Keratinocyte (primary cell): ENCODE measurements around the gene FAF1.

ENCODE experiments used
- EZH2 ChIP-seq: IDR thresholded peaks from one replicate; pipeline ENCODE4 v1.6.1; 2012; ENCODE audit warnings: inconsistent platforms, mild to moderate bottlenecking, low read length, moderate library complexity
- TF ChIP-seq, protein P1 (sequence below), 3 experiments: IDR thresholded peaks in 1 of 3; conservative IDR thresholded peaks in 1 of 3; optimal IDR thresholded peaks in 1 of 3; 2 replicates in 2 of 3; 3 replicates in 1 of 3; pipeline versions ENCODE3 to v1.5.1; 2011; ENCODE audit warnings: low read length in 3 of 3, mild to moderate bottlenecking in 3 of 3, moderate library complexity in 2 of 3, control low read depth in 1 of 3, inconsistent platforms in 1 of 3; ENCODE audit not compliant: insufficient read depth in 2 of 3; ENCODE audit errors: extremely low read depth in 1 of 3

DNA sequence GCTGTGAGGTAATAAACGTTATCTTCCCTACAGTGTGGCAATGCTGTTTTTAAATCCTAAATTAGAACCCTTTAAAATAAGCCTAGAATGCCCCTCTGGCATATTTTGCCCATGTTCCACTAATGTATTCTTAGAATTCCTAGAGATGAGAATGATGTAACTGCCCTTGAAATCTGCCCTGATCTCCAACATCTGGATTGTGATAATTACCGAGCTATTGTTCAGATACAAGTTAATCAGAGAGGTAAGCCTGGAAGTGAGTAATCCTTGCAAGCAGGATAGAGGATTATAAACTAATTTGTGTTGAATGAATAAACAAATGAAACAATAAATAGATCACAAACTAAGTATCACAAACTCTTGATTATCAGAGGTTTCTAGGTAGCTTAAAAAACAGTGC lies 429.0 kb downstream of the FAF1 start:
- TF ChIP-seq, protein P1, sequence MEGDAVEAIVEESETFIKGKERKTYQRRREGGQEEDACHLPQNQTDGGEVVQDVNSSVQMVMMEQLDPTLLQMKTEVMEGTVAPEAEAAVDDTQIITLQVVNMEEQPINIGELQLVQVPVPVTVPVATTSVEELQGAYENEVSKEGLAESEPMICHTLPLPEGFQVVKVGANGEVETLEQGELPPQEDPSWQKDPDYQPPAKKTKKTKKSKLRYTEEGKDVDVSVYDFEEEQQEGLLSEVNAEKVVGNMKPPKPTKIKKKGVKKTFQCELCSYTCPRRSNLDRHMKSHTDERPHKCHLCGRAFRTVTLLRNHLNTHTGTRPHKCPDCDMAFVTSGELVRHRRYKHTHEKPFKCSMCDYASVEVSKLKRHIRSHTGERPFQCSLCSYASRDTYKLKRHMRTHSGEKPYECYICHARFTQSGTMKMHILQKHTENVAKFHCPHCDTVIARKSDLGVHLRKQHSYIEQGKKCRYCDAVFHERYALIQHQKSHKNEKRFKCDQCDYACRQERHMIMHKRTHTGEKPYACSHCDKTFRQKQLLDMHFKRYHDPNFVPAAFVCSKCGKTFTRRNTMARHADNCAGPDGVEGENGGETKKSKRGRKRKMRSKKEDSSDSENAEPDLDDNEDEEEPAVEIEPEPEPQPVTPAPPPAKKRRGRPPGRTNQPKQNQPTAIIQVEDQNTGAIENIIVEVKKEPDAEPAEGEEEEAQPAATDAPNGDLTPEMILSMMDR (optimal IDR thresholded peaks at IDR 0.05 in 1 of 3, IDR thresholded peaks at IDR 0.05 in 1 of 3, conservative IDR thresholded peaks at IDR 0.05 in 1 of 3; ENCODE audit: extremely low read depth in 1 of 3, insufficient read depth in 2 of 3, low read length in 3 of 3), result no peak
- TF ChIP-seq EZH2, result no peak
